NCI-H187 (cell line): ENCODE data around the gene FAM53C.
A peak's percentile ranks its signal among the peaks of the same experiment; 100 is the strongest.
"Not testable (repeated sequence)": the region's sequence is repeated elsewhere in the genome, so short reads cannot be mapped to it uniquely, and the experiment has no call there.

Experiments
- DNase-seq, 2 experiments: peaks; one replicate each; lab custom pipeline; 2025; lab: John Stamatoyannopoulos, UW

Gene FAM53C

GRCh38 chr5:138337685-138338410 lies at the start of gene FAM53C:
FAM53C (plus strand) TSS chr5:138338266; CDS start chr5:138341336, 3,070 bp downstream.
- peak; percentile 77 to 92 for DNase-seq

- no peak for DNase-seq
Observed at GRCh38 chr5:138289296-138289695, 48.8 kb upstream of the FAM53C start.

- DNase-seq = no peak
Observed at GRCh38 chr5:138303372-138303771, 34.7 kb upstream of the FAM53C start.

GRCh38 chr5:138305797-138306196 lies 32.3 kb upstream of the FAM53C start:
- DNase-seq = peak; percentile 16 to 40

- no peak for DNase-seq
Observed at GRCh38 chr5:138315751-138316278, 22.3 kb upstream of the FAM53C start.

GRCh38 chr5:138316355-138316754 lies 21.7 kb upstream of the FAM53C start:
- no peak for DNase-seq

GRCh38 chr5:138318211-138318610 lies 19.9 kb upstream of the FAM53C start:
- DNase-seq = not testable (repeated sequence)

- DNase-seq = no peak
Observed at GRCh38 chr5:138330813-138331448, 7.1 kb upstream of the FAM53C start.

- DNase-seq = peak; percentile 89 to 99
Observed at GRCh38 chr5:138331449-138332368, 6.4 kb upstream of the FAM53C start, which contains the start of gene CDC25C. CDC25C (minus strand) TSS chr5:138331804; CDS start chr5:138331180, 624 bp downstream.

- no peak for DNase-seq
Observed at GRCh38 chr5:138334867-138335447, 3.1 kb upstream of the FAM53C start.

- DNase-seq = no peak
Observed at GRCh38 chr5:138336952-138337684, 948 bp upstream of the FAM53C start.

- no peak for DNase-seq
Observed at GRCh38 chr5:138338411-138339090, 485 bp downstream of the FAM53C start.

- no peak for DNase-seq
Observed at GRCh38 chr5:138339091-138339456, 1.0 kb downstream of the FAM53C start.

- DNase-seq = no peak
Observed at GRCh38 chr5:138339464-138339863, 1.4 kb downstream of the FAM53C start.

GRCh38 chr5:138340008-138340407 lies 1.9 kb downstream of the FAM53C start:
- no peak for DNase-seq

GRCh38 chr5:138344887-138345622 lies 7.0 kb downstream of the FAM53C start:
- DNase-seq = no peak

GRCh38 chr5:138346889-138347288 lies 8.8 kb downstream of the FAM53C start:
- no peak for DNase-seq

GRCh38 chr5:138349852-138350562 lies 11.9 kb downstream of the FAM53C start:
- DNase-seq = no peak

GRCh38 chr5:138350563-138350890 lies 12.5 kb downstream of the FAM53C start:
- no peak for DNase-seq
